Mesenchymal stem cell (in vitro differentiated cells and primary cell): ENCODE results near the gene RAD51B.

Experiments used
- DNase-seq: peaks from one replicate; pipeline ENCODE4 v3.0.0-alpha.2; 2013
- H2AFZ ChIP-seq: one replicate; pipeline ENCODE4 v1.6.1; 2013; ENCODE audit warnings: low read depth, mild to moderate bottlenecking, control low read depth, inconsistent platforms, low read length, moderate library complexity
- H2AK5ac ChIP-seq: 2 replicates; pipeline ENCODE4 v1.6.1; 2013; ENCODE audit warnings: low read length, moderate library complexity, mild to moderate bottlenecking, inconsistent platforms; ENCODE audit not compliant: severe bottlenecking
- H2BK120ac ChIP-seq: one replicate; pipeline ENCODE4 v1.6.1; 2013; ENCODE audit warnings: low read depth, mild to moderate bottlenecking, inconsistent platforms, low read length, moderate library complexity
- H2BK12ac ChIP-seq, 2 experiments: one replicate each; pipeline ENCODE4 v1.6.1; 2013; ENCODE audit warnings: inconsistent platforms in 2 of 2, low read length in 2 of 2, mild to moderate bottlenecking in 2 of 2, moderate library complexity in 2 of 2, control low read depth in 1 of 2
- H2BK15ac ChIP-seq: one replicate; pipeline ENCODE4 v1.6.1; 2013; ENCODE audit warnings: mild to moderate bottlenecking, low read depth, inconsistent platforms; ENCODE audit not compliant: poor library complexity, severe bottlenecking
- H2BK5ac ChIP-seq: 2 replicates; pipeline ENCODE4 v1.6.1; 2013; ENCODE audit warnings: low read depth, mild to moderate bottlenecking, low read length, control low read depth, inconsistent platforms; ENCODE audit not compliant: poor library complexity, severe bottlenecking
- H3K14ac ChIP-seq, 2 experiments: one replicate each; pipeline ENCODE4 v1.6.1; 2013; ENCODE audit warnings: inconsistent platforms in 2 of 2, low read length in 2 of 2, control low read depth in 1 of 2, mild to moderate bottlenecking in 1 of 2, moderate library complexity in 1 of 2
- H3K18ac ChIP-seq, 2 experiments: one replicate each; pipeline ENCODE4 v1.6.1; 2013; ENCODE audit warnings: inconsistent platforms in 2 of 2, low read length in 2 of 2, control low read depth in 1 of 2, low read depth in 1 of 2, mild to moderate bottlenecking in 1 of 2
- H3K23ac ChIP-seq, 2 experiments: one replicate each; pipeline ENCODE4 v1.6.1; 2013; ENCODE audit warnings: inconsistent platforms in 2 of 2, low read length in 2 of 2, mild to moderate bottlenecking in 2 of 2, moderate library complexity in 2 of 2, control low read depth in 1 of 2
- H3K27ac ChIP-seq: 2 replicates; pipeline ENCODE4 v1.5.1; 2013; ENCODE audit warnings: mild to moderate bottlenecking, moderate library complexity, low read length, control low read depth, inconsistent platforms; ENCODE audit not compliant: poor library complexity, severe bottlenecking
- H3K27me3 ChIP-seq, 2 experiments: 2 replicates each; pipeline versions ENCODE4 v1.6.1 to v1.7.0; 2013; ENCODE audit warnings: low read length in 2 of 2, mild to moderate bottlenecking in 2 of 2, moderate library complexity in 2 of 2, control low read depth in 1 of 2, inconsistent platforms in 1 of 2; ENCODE audit not compliant: control insufficient read depth in 1 of 2, insufficient read depth in 1 of 2
- H3K36me3 ChIP-seq, 2 experiments: 2 replicates each; pipeline versions ENCODE4 v1.6.1 to v1.7.0; 2013; ENCODE audit warnings: low read length in 2 of 2, control low read depth in 1 of 2, inconsistent platforms in 1 of 2, low read depth in 1 of 2, mild to moderate bottlenecking in 1 of 2; ENCODE audit not compliant: insufficient read depth in 2 of 2, control insufficient read depth in 1 of 2
- H3K4ac ChIP-seq, 2 experiments: one replicate each; pipeline ENCODE4 v1.6.1; 2013; ENCODE audit warnings: inconsistent platforms in 2 of 2, low read length in 2 of 2, mild to moderate bottlenecking in 2 of 2, moderate library complexity in 2 of 2, control low read depth in 1 of 2, low read depth in 1 of 2
- H3K4me1 ChIP-seq: 2 replicates; pipeline ENCODE4 v1.6.1; 2013; ENCODE audit warnings: low read depth, low read length, control low read depth; ENCODE audit not compliant: control insufficient read depth, insufficient read depth
- H3K4me2 ChIP-seq: 2 replicates; pipeline ENCODE4 v1.6.1; 2013; ENCODE audit warnings: low read length, mild to moderate bottlenecking, inconsistent platforms; ENCODE audit not compliant: poor library complexity, severe bottlenecking
- H3K4me3 ChIP-seq, 2 experiments: 2 replicates each; pipeline versions ENCODE4 v1.5.1 to v1.7.0; 2013; ENCODE audit warnings: low read length in 2 of 2, mild to moderate bottlenecking in 2 of 2, control low read depth in 1 of 2, low read depth in 1 of 2; ENCODE audit not compliant: insufficient read depth in 1 of 2
- H3K79me1 ChIP-seq: replicated peaks from 2 replicates; pipeline ENCODE4 v1.6.1; 2013; ENCODE audit warnings: mild to moderate bottlenecking, control low read depth, low read length, inconsistent platforms; ENCODE audit not compliant: poor library complexity, severe bottlenecking
- H3K9ac ChIP-seq: 2 replicates; pipeline ENCODE4 v1.7.0; 2013; ENCODE audit warnings: mild to moderate bottlenecking, low read length, moderate library complexity
- H3K9me3 ChIP-seq: 2 replicates; pipeline ENCODE4 v1.7.0; 2013; ENCODE audit warnings: mild to moderate bottlenecking, low read length; ENCODE audit not compliant: control insufficient read depth
- H4K8ac ChIP-seq: one replicate; pipeline ENCODE4 v1.6.1; 2013; ENCODE audit warnings: inconsistent platforms, mild to moderate bottlenecking, low read length, moderate library complexity
- H4K91ac ChIP-seq: one replicate; pipeline ENCODE4 v1.6.1; 2013; ENCODE audit warnings: mild to moderate bottlenecking, low read length, inconsistent platforms
- WGBS: methylation state at CpG from one replicate; pipeline ENCODE4 v1.1.7; 2013; ENCODE audit warnings: mixed read lengths; 5-methylcytosine and 5-hydroxymethylcytosine counted together

Gene RAD51B

DNA sequence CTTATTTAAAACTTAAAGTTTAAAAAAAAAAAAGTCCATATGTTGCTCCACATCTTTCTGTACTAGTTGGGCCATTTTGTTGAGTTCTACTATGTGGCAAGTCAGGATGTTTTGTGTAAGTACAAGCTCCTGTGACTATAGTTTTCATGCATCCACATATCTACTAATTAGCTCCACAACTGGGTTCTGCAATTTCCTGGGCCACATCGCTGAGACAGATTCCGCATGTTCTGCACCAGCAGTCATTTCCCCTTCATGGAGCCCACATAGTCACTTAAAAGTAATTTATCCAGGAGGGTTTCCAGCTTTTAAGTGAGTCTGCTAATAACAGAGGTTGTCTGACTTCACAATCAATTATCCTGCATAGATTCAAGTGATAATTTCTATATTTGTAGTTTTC, 511.8 kb downstream of the RAD51B start:
- no peak overlapping the region for H2BK15ac ChIP-seq
- H2AFZ ChIP-seq: no peak overlapping the region
- H2BK5ac ChIP-seq: no peak overlapping the region
- H2BK12ac ChIP-seq: no peak overlapping the region
- H3K4me3 ChIP-seq: no peak overlapping the region
- WGBS: 58% methylated on average over 2 of the region's 2 CpGs
- no peaks in the 10 kb centered on the region for H3K9me3 ChIP-seq
- no peak overlapping the region for H3K27ac ChIP-seq
- no peaks in the 10 kb centered on the region for H3K79me1 ChIP-seq
- H2BK120ac ChIP-seq: no peak overlapping the region
- no peak overlapping the region for H3K23ac ChIP-seq
- H3K9ac ChIP-seq: no peak overlapping the region
- H3K4me2 ChIP-seq: no peak overlapping the region
- no peak for DNase-seq
- no peaks in the 10 kb centered on the region for H3K27me3 ChIP-seq
- no peaks in the 10 kb centered on the region for H3K36me3 ChIP-seq
- H2AK5ac ChIP-seq: no peak overlapping the region
- no peak overlapping the region for H3K14ac ChIP-seq
- no peak overlapping the region for H3K4ac ChIP-seq
- H4K91ac ChIP-seq: no peak overlapping the region
- no peak overlapping the region for H4K8ac ChIP-seq
- H3K18ac ChIP-seq: no peak overlapping the region
- no peaks in the 10 kb centered on the region for H3K4me1 ChIP-seq

DNA sequence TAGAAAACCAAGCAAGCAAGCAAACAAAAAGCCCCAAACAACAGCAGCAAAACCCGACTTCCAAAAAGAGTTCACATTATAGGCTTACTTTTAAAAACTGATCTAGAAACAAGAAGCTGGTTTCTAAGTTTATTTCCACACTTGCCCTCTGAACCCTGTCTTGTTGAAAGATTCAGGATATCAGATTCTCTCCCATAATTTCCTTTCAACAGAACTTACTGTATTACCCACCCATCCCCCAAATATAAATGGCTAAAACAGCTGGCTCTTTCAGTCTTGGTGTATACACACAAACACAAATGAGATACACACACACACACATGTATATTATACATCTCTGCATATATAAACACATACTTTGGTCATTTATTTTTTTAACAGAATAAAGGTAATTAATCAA, 512.4 kb downstream of the RAD51B start:
- no peak overlapping the region for H4K91ac ChIP-seq
- no peak overlapping the region for H3K4me2 ChIP-seq
- no peaks in the 10 kb centered on the region for H3K36me3 ChIP-seq
- no peaks in the 10 kb centered on the region for H3K27me3 ChIP-seq
- no peaks in the 10 kb centered on the region for H3K9me3 ChIP-seq
- no peak overlapping the region for H3K14ac ChIP-seq
- H4K8ac ChIP-seq: no peak overlapping the region
- H3K4me1 ChIP-seq: no peaks in the 10 kb centered on the region
- H3K79me1 ChIP-seq: no peaks in the 10 kb centered on the region
- no peak overlapping the region for H2AFZ ChIP-seq
- no peak overlapping the region for H2BK12ac ChIP-seq
- H3K4ac ChIP-seq: no peak overlapping the region
- no peak overlapping the region for H3K4me3 ChIP-seq
- no peak for DNase-seq
- H3K18ac ChIP-seq: no peak overlapping the region
- no peak overlapping the region for H2BK5ac ChIP-seq
- H2BK15ac ChIP-seq: no peak overlapping the region
- 58% methylated on average over 1 of the region's 1 CpG for WGBS
- H3K23ac ChIP-seq: no peak overlapping the region
- no peak overlapping the region for H3K27ac ChIP-seq
- no peak overlapping the region for H2AK5ac ChIP-seq
- no peak overlapping the region for H3K9ac ChIP-seq
- no peak overlapping the region for H2BK120ac ChIP-seq

DNA sequence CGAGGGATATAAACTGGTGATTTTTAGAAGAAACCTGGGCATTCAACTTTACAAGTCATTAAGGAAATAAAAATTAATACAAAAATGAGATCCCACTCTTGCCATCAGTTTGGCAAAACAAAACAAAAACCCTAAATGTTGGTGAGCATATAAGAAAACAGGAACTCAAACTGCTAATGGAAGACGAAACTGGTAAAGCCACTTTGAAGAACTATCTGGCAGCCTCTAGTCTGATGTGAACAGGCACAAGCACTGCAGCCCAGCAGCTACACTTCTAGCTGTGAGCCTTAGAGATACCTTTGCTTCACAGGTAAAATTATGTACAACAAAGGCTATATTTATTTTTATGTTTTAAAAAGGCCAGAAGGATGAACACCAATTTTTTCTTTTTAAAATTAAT, 513.7 kb downstream of the RAD51B start:
- Histone ChIP-seq H2AFZ (no peak overlapping the region), H4K91ac (no peak overlapping the region), H3K9me3 (no peaks in the 10 kb centered on the region), H3K4me2 (no peak overlapping the region), H3K4ac (no peak overlapping the region), H2BK5ac (no peak overlapping the region), H3K23ac (no peak overlapping the region), H2BK12ac (no peak overlapping the region), H3K36me3 (no peaks in the 10 kb centered on the region), H2AK5ac (no peak overlapping the region), H3K27me3 (no peaks in the 10 kb centered on the region), H3K14ac (no peak overlapping the region), H4K8ac (no peak overlapping the region), H3K9ac (no peak overlapping the region), H2BK15ac (no peak overlapping the region), H3K4me3 (no peak overlapping the region), H3K4me1 (no peaks in the 10 kb centered on the region), H3K79me1 (no peaks in the 10 kb centered on the region), H3K27ac (no peak overlapping the region), H2BK120ac (no peak overlapping the region), H3K18ac (no peak overlapping the region)
- no peak for DNase-seq
- 100% methylated on average over 1 of the region's 2 CpGs for WGBS

DNA sequence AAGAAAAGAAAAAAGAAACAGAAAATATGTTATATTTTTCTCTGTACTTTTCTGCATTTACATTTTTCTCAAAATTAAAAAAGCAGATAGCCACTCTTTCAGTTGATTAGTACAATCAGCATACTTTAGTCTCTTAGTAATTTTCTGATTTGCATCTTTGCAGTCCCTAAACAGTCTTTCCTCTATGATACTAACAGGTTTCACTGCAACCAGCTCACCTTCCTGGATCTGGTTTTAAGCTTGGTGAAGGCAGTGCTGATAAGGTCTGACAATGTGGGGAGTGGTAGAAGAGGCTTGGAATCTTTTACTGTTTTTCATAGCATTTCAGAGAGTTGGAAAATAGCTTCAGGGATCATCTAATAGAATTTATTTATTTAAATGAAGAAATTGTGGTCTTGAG, 515.7 kb downstream of the RAD51B start:
- Histone ChIP-seq H2AK5ac (no peak overlapping the region), H3K9me3 (no peaks in the 10 kb centered on the region), H3K4me1 (no peaks in the 10 kb centered on the region), H3K4me2 (no peak overlapping the region), H2BK15ac (no peak overlapping the region), H3K18ac (peak overlapping the region in 1 of 2 experiments; percentile 4), H3K4me3 (no peak overlapping the region), H4K8ac (no peak overlapping the region), H3K9ac (no peak overlapping the region), H3K14ac (no peak overlapping the region), H2BK12ac (no peak overlapping the region), H3K79me1 (no peaks in the 10 kb centered on the region), H2AFZ (no peak overlapping the region), H4K91ac (no peak overlapping the region), H3K27ac (no peak overlapping the region), H3K27me3 (no peaks in the 10 kb centered on the region), H2BK5ac (no peak overlapping the region), H3K4ac (no peak overlapping the region), H3K36me3 (no peaks in the 10 kb centered on the region), H2BK120ac (no peak overlapping the region), H3K23ac (no peak overlapping the region)
- no peak for DNase-seq
